ENCODE measurements around the gene HMCN1.

The HMCN1 gene

GRCh38 chr1:186104459-186104858, 370.3 kb downstream of the HMCN1 start:
- CTCF ChIA-PET: interaction anchor here (0.8 kb wide), 1 partner anchor 13 kb away, joined by 4 read pairs; no protein-coding TSS in a partner anchor
- no peak overlapping the region for H3K27ac ChIP-seq
- no peak for DNase-seq (ENCODE audit: low spot score)
- no peak for TF ChIP-seq CTCF (conservative IDR thresholded peaks at IDR 0.05; ENCODE audit: low read depth)
- POLR2A ChIA-PET (ENCODE audit: low non-redundant PET): no interaction called here

- CTCF ChIA-PET: no interaction called here
- peak; percentile 9 for DNase-seq (ENCODE audit: low spot score)
- POLR2A ChIA-PET (ENCODE audit: low non-redundant PET): no interaction called here
- no peak for TF ChIP-seq CTCF (conservative IDR thresholded peaks at IDR 0.05; ENCODE audit: low read depth)
- no peak overlapping the region for H3K27ac ChIP-seq
Measured at GRCh38 chr1:186112280-186112679, 378.1 kb downstream of the HMCN1 start.

- H3K27ac ChIP-seq: no peak overlapping the region
- no peak for DNase-seq (ENCODE audit: low spot score)
- ChIA-PET POLR2A (ENCODE audit: low non-redundant PET) (no interaction called here), CTCF (interaction anchor here (0.6 kb wide), 2 partner anchors 10 to 39 kb away, joined by 3 to 4 read pairs; no protein-coding TSS in a partner anchor)
- TF ChIP-seq CTCF (conservative IDR thresholded peaks at IDR 0.05; ENCODE audit: low read depth): no peak
Measured at GRCh38 chr1:186113461-186113860, 379.3 kb downstream of the HMCN1 start.

- H3K27ac ChIP-seq: no peak overlapping the region
- ChIA-PET CTCF (no interaction called here), POLR2A (ENCODE audit: low non-redundant PET) (no interaction called here)
- no peak for DNase-seq (ENCODE audit: low spot score)
- no peak for TF ChIP-seq CTCF (conservative IDR thresholded peaks at IDR 0.05; ENCODE audit: low read depth)
Measured at GRCh38 chr1:186118724-186119123, 384.5 kb downstream of the HMCN1 start.

GRCh38 chr1:186122837-186123236, 388.6 kb downstream of the HMCN1 start:
- ChIA-PET CTCF (interaction anchor here (0.6 kb wide), 1 partner anchor 9 kb away, joined by 4 read pairs; no protein-coding TSS in a partner anchor), POLR2A (ENCODE audit: low non-redundant PET) (no interaction called here)
- no peak for DNase-seq (ENCODE audit: low spot score)
- no peak overlapping the region for H3K27ac ChIP-seq
- TF ChIP-seq CTCF (conservative IDR thresholded peaks at IDR 0.05; ENCODE audit: low read depth): no peak

GRCh38 chr1:186125035-186125434, 390.8 kb downstream of the HMCN1 start:
- CTCF ChIA-PET: no interaction called here
- TF ChIP-seq CTCF (conservative IDR thresholded peaks at IDR 0.05; ENCODE audit: low read depth): no peak
- no peak overlapping the region for H3K27ac ChIP-seq
- POLR2A ChIA-PET (ENCODE audit: low non-redundant PET): no interaction called here
- DNase-seq (ENCODE audit: low spot score): no peak

GRCh38 chr1:186125511-186125910, 391.3 kb downstream of the HMCN1 start:
- no peak for TF ChIP-seq CTCF (conservative IDR thresholded peaks at IDR 0.05; ENCODE audit: low read depth)
- ChIA-PET CTCF (no interaction called here), POLR2A (ENCODE audit: low non-redundant PET) (no interaction called here)
- no peak for DNase-seq (ENCODE audit: low spot score)
- H3K27ac ChIP-seq: no peak overlapping the region

Data from RWPE1 (cell line).